ENCODE data around the gene CHADL. TPM values are rescaled to one million over a fixed set of nuclear protein-coding genes. Genes with fewer than 3 reads are reported as not detected.
A peak's percentile ranks its signal among the peaks of the same experiment; 100 is the strongest.

The CHADL gene
- total RNA-seq, 1 donor, result 1.1 TPM

GRCh38 chr22:41201141-41201540 is 39.6 kb downstream of the CHADL start:
- no peak for DNase-seq (ENCODE audit: insufficient read length, low spot score, missing footprints)
- no peak for TF ChIP-seq CTCF (IDR thresholded peaks at IDR 0.05; ENCODE audit: extremely low read depth, low read depth, low read length)
- H3K4me1 ChIP-seq (ENCODE audit: insufficient read depth, low read length), result peaks cover 21% of the 10 kb centered on the region
- no peaks in the 10 kb centered on the region for H4K20me1 ChIP-seq (ENCODE audit: insufficient read depth, low read length)
- H3K27ac ChIP-seq (ENCODE audit: low read depth, low read length), result no peak overlapping the region
- H3K36me3 ChIP-seq (ENCODE audit: insufficient read depth, low read length), result no peaks in the 10 kb centered on the region
- H3K4me3 ChIP-seq (ENCODE audit: insufficient read depth, low read length), result no peak overlapping the region
- H3K9me3 ChIP-seq (ENCODE audit: low read depth, low read length), result no peaks in the 10 kb centered on the region
- H3K27me3 ChIP-seq (ENCODE audit: insufficient read depth, low read length), result no peaks in the 10 kb centered on the region
- peaks cover 10% of the 10 kb centered on the region for H3K79me2 ChIP-seq (ENCODE audit: insufficient read depth, low read length)
- no peak overlapping the region for H2AFZ ChIP-seq (ENCODE audit: low read length)
- H3K4me2 ChIP-seq (ENCODE audit: insufficient read depth, low read length), result no peak overlapping the region

GRCh38 chr22:41198027-41198580 is 42.6 kb downstream of the CHADL start:
- Histone ChIP-seq H3K27ac (ENCODE audit: low read depth, low read length) (no peak overlapping the region), H3K4me3 (ENCODE audit: insufficient read depth, low read length) (peak overlapping the region; percentile 87), H3K4me2 (ENCODE audit: insufficient read depth, low read length) (peak overlapping the region; percentile 83), H3K27me3 (ENCODE audit: insufficient read depth, low read length) (no peaks in the 10 kb centered on the region), H2AFZ (ENCODE audit: low read length) (peak overlapping the region; percentile 89), H3K79me2 (ENCODE audit: insufficient read depth, low read length) (no peaks in the 10 kb centered on the region), H3K9me3 (ENCODE audit: low read depth, low read length) (no peaks in the 10 kb centered on the region), H3K4me1 (ENCODE audit: insufficient read depth, low read length) (peaks cover 14% of the 10 kb centered on the region), H4K20me1 (ENCODE audit: insufficient read depth, low read length) (no peaks in the 10 kb centered on the region), H3K36me3 (ENCODE audit: insufficient read depth, low read length) (no peaks in the 10 kb centered on the region)
- no peak for TF ChIP-seq CTCF (IDR thresholded peaks at IDR 0.05; ENCODE audit: extremely low read depth, low read depth, low read length)
- DNase-seq (ENCODE audit: insufficient read length, low spot score, missing footprints), result peak; percentile 81

- Histone ChIP-seq H3K4me2 (ENCODE audit: insufficient read depth, low read length) (peak overlapping the region; percentile 83), H3K79me2 (ENCODE audit: insufficient read depth, low read length) (no peaks in the 10 kb centered on the region), H3K27ac (ENCODE audit: low read depth, low read length) (no peak overlapping the region), H4K20me1 (ENCODE audit: insufficient read depth, low read length) (no peaks in the 10 kb centered on the region), H3K27me3 (ENCODE audit: insufficient read depth, low read length) (no peaks in the 10 kb centered on the region), H3K36me3 (ENCODE audit: insufficient read depth, low read length) (no peaks in the 10 kb centered on the region), H3K9me3 (ENCODE audit: low read depth, low read length) (no peaks in the 10 kb centered on the region), H2AFZ (ENCODE audit: low read length) (peak overlapping the region; percentile 89), H3K4me1 (ENCODE audit: insufficient read depth, low read length) (peaks cover 14% of the 10 kb centered on the region), H3K4me3 (ENCODE audit: insufficient read depth, low read length) (peak overlapping the region; percentile 87)
- DNase-seq (ENCODE audit: insufficient read length, low spot score, missing footprints), result peak; percentile 98
- no peak for TF ChIP-seq CTCF (IDR thresholded peaks at IDR 0.05; ENCODE audit: extremely low read depth, low read depth, low read length)
These were observed 43.4 kb downstream of the CHADL start for GRCh38 chr22:41197038-41197972.

GRCh38 chr22:41193829-41194228 is 46.9 kb downstream of the CHADL start:
- DNase-seq (ENCODE audit: insufficient read length, low spot score, missing footprints), result no peak
- Histone ChIP-seq H3K27ac (ENCODE audit: low read depth, low read length) (no peak overlapping the region), H4K20me1 (ENCODE audit: insufficient read depth, low read length) (no peaks in the 10 kb centered on the region), H3K27me3 (ENCODE audit: insufficient read depth, low read length) (no peaks in the 10 kb centered on the region), H3K4me3 (ENCODE audit: insufficient read depth, low read length) (no peak overlapping the region), H3K4me2 (ENCODE audit: insufficient read depth, low read length) (no peak overlapping the region), H3K79me2 (ENCODE audit: insufficient read depth, low read length) (no peaks in the 10 kb centered on the region), H3K9me3 (ENCODE audit: low read depth, low read length) (no peaks in the 10 kb centered on the region), H3K4me1 (ENCODE audit: insufficient read depth, low read length) (peaks cover 14% of the 10 kb centered on the region), H2AFZ (ENCODE audit: low read length) (no peak overlapping the region), H3K36me3 (ENCODE audit: insufficient read depth, low read length) (no peaks in the 10 kb centered on the region)
- no peak for TF ChIP-seq CTCF (IDR thresholded peaks at IDR 0.05; ENCODE audit: extremely low read depth, low read depth, low read length)
